ENCODE measurements around the gene CCDC32.
A peak's percentile ranks its signal among the peaks of the same experiment; 100 is the strongest.
"Not testable (repeated sequence)": the region's sequence is repeated elsewhere in the genome, so short reads cannot be mapped to it uniquely, and the experiment has no call there.

CCDC32 gene

DNA sequence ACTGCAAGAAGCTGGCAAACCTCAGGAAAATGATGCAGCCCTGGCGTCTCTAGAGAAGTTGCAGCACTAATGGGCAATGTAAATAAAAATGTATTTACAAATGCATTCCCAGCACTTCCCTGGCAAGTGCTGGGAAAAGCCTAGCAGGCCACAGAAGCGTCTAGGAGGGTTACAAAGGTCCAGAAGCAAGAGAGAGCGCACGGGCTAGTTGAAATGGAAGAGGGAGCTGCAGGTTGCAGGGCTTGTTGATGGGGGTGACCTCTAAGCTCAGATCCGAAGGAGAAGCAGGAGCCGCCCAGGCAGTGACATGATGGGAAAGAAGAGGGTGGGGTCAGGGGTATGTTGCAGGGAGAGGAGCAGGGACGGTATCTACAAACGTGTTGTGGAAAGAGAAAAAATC lies 26.5 kb upstream of the CCDC32 start:
- DNase-seq (ENCODE audit: low read depth) = no peak
- H3K4me3 ChIP-seq (ENCODE audit: low read depth, low read length) = no peak overlapping the region

DNA sequence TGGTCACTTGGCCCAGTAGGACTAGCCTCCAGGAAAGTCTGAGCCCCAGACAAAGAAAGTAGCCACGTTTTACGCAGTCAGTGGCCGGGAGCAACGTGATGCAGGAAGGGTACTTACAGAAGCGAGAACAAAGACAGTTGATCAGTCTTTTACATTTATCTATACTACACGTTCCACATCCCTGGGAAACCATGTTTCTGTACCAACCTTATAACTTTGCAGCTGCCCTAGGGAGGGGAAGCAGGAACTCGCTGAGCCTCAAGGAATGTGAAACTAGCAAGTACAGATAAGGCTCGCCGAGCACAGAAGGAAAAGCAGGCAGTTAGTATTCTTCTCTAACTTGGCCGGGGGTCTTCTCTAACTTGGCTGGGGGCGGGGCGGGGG lies 25.8 kb upstream of the CCDC32 start:
- no peak overlapping the region for H3K4me3 ChIP-seq (ENCODE audit: low read depth, low read length)
- TF ChIP-seq, protein P1, sequence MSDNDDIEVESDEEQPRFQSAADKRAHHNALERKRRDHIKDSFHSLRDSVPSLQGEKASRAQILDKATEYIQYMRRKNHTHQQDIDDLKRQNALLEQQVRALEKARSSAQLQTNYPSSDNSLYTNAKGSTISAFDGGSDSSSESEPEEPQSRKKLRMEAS (IDR thresholded peaks at IDR 0.05; ENCODE audit: low read depth, low read length) = no peak
- TF ChIP-seq MYC (IDR thresholded peaks at IDR 0.05; ENCODE audit: low read depth, low read length) (no peak), CTCF (IDR thresholded peaks at IDR 0.05; ENCODE audit: low read depth, low read length) (no peak), POLR2A (IDR thresholded peaks at IDR 0.05; ENCODE audit: extremely low read depth, insufficient read length) (no peak)
- DNase-seq (ENCODE audit: low read depth) = no peak

More for the DNA sequence above, 26.5 kb upstream of the CCDC32 start:
- TF ChIP-seq, protein P1 (IDR thresholded peaks at IDR 0.05; ENCODE audit: low read depth, low read length) = no peak
- TF ChIP-seq MYC (IDR thresholded peaks at IDR 0.05; ENCODE audit: low read depth, low read length) (no peak), CTCF (IDR thresholded peaks at IDR 0.05; ENCODE audit: low read depth, low read length) (no peak), POLR2A (IDR thresholded peaks at IDR 0.05; ENCODE audit: extremely low read depth, insufficient read length) (no peak)

DNA sequence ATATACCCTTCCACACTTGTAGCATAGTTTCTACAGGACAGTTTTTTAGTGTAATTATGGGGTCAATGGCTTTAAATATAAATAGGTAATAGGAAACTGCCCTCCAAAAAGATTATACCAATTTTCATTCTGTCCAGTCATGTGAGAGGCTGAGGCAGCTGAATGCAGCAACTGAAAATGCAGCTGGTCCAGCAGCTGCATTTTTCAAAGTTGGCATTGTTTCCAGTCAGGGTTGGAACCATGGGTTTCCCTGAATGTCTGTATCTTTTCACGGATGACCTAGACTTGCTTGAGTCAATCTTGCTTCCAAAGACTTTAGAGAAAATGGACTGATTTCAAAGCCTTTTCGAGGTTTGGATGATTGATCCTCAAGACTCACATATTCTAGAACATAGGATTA lies 19.3 kb upstream of the CCDC32 start:
- TF ChIP-seq MYC (IDR thresholded peaks at IDR 0.05; ENCODE audit: low read depth, low read length) (no peak), POLR2A (IDR thresholded peaks at IDR 0.05; ENCODE audit: extremely low read depth, insufficient read length) (no peak), CTCF (IDR thresholded peaks at IDR 0.05; ENCODE audit: low read depth, low read length) (no peak)
- TF ChIP-seq, protein P1 (IDR thresholded peaks at IDR 0.05; ENCODE audit: low read depth, low read length) = no peak
- DNase-seq (ENCODE audit: low read depth) = no peak
- peak overlapping the region; percentile 61 for H3K4me3 ChIP-seq (ENCODE audit: low read depth, low read length)

- TF ChIP-seq POLR2A (IDR thresholded peaks at IDR 0.05; ENCODE audit: extremely low read depth, insufficient read length) = peak; percentile 38
- peak; percentile 40; the same call in 1 of the 2 replicates for TF ChIP-seq MYC (IDR thresholded peaks at IDR 0.05; ENCODE audit: low read depth, low read length)
- TF ChIP-seq, protein P1 (IDR thresholded peaks at IDR 0.05; ENCODE audit: low read depth, low read length) = no peak; the same call in 1 of the 2 replicates
- H3K4me3 ChIP-seq (ENCODE audit: low read depth, low read length) = peak overlapping the region; percentile 51
- DNase-seq (ENCODE audit: low read depth) = peak; percentile 88
Measured at GRCh38 chr15:40582726-40583246, 17.9 kb upstream of the CCDC32 start.

DNA sequence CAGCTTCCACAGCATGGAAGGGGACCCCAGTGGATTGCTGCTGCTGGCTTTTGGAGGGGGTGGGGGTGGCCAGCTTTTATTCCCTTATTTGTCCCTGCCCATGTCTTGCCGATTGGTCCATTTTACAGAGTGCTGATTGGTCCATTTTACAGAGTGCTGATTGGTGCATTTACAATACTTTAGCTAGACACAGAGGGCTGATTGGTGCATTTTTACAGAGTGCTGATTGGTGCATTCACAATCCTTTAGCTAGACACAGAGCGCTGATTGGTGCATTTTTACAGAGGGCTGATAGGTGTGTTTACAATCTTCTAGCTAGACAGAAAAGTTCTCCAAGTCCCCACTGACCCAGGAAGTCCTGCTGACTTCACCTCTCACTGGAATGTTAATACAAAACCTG lies 17.0 kb upstream of the CCDC32 start:
- not testable (repeated sequence) for H3K4me3 ChIP-seq (ENCODE audit: low read depth, low read length); DNase-seq (ENCODE audit: low read depth)

DNA sequence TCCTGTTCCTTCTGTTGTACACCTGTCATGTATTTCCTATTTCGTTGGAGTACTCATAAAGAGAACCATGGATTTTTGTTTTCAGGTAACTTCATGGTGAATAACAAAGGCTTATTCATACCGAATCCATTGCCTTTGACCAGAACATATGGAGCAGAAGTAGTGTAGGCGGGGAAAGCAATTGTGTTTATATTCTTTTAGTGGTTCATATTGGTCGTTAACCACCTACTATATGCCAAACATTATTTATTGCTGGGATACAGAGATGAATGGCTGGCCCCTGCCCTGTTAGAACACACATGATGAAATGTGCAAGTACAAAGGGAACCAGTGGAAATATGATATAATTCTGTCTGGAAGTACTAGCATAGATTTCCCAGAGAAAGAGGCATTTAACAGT lies 14.1 kb upstream of the CCDC32 start:
- TF ChIP-seq CTCF (IDR thresholded peaks at IDR 0.05; ENCODE audit: low read depth, low read length) = no peak
- TF ChIP-seq MYC (IDR thresholded peaks at IDR 0.05; ENCODE audit: low read depth, low read length) = no peak
- no peak for TF ChIP-seq POLR2A (IDR thresholded peaks at IDR 0.05; ENCODE audit: extremely low read depth, insufficient read length)
- TF ChIP-seq, protein P1 (IDR thresholded peaks at IDR 0.05; ENCODE audit: low read depth, low read length) = no peak
- DNase-seq (ENCODE audit: low read depth) = no peak
- H3K4me3 ChIP-seq (ENCODE audit: low read depth, low read length) = no peak overlapping the region

DNA sequence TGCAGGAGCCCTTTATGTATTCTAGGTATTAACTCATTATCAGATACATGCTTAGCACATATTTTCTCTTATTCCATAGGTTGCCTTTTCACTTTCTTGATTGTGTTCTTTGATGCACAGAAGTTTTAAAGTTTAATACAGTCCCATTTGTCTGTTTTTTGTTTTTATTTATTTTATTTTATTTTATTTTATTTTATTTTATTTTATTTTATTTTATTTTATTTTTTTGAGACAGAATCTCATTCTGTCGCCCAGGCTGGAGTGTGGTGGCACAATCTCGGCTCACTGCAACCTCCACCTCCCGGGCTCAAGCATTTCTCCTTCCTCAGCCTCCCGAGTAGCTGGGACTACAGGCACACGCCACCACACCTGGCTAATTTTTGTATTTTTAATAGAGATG lies 12.1 kb upstream of the CCDC32 start:
- DNase-seq (ENCODE audit: low read depth); H3K4me3 ChIP-seq (ENCODE audit: low read depth, low read length): not testable (repeated sequence)

Measured in NB4 (cell line).